Thymus (tissue), 11 donors: Measurements from ENCODE around the gene SLC38A6. TPM values are rescaled to one million over a fixed set of nuclear protein-coding genes. Genes with fewer than 3 reads are reported as not detected.
A peak's percentile ranks its signal among the peaks of the same experiment; 100 is the strongest.

Source experiments
- DNase-seq, 9 donors: peaks; one replicate each; pipeline ENCODE4 v3.0.0-alpha.2; 2013; ENCODE audit warnings: low spot score in 9 of 9, low read depth in 6 of 9, missing footprints in 1 of 9
- H3K27ac ChIP-seq, 2 donors: one replicate each; pipeline ENCODE4 v1.5.1; 2013; ENCODE audit warnings: control low read depth in 1 of 2, low read depth in 1 of 2, low read length in 1 of 2, mild to moderate bottlenecking in 1 of 2, moderate library complexity in 1 of 2
- H3K27me3 ChIP-seq, 2 donors: one replicate each; pipeline ENCODE4 v1.5.1; 2013; ENCODE audit warnings: low read length in 1 of 2; ENCODE audit not compliant: control insufficient read depth in 2 of 2, insufficient read depth in 1 of 2
- H3K36me3 ChIP-seq, 2 donors: one replicate each; pipeline ENCODE4 v1.5.1; 2013; ENCODE audit warnings: low read length in 1 of 2, mild to moderate bottlenecking in 1 of 2, moderate library complexity in 1 of 2; ENCODE audit not compliant: control insufficient read depth in 2 of 2, insufficient read depth in 2 of 2
- H3K4me1 ChIP-seq, 2 donors: one replicate each; pipeline ENCODE4 v1.5.1; 2013; ENCODE audit warnings: low read length in 2 of 2; ENCODE audit not compliant: control insufficient read depth in 2 of 2, insufficient read depth in 2 of 2
- H3K4me3 ChIP-seq, 2 donors: one replicate each; pipeline ENCODE4 v1.5.1; 2013; ENCODE audit warnings: low read length in 2 of 2, control low read depth in 1 of 2, mild to moderate bottlenecking in 1 of 2
- H3K9me3 ChIP-seq, 2 donors: one replicate each; pipeline ENCODE4 v1.5.1; 2013; ENCODE audit warnings: low read length in 1 of 2, mild to moderate bottlenecking in 1 of 2; ENCODE audit not compliant: control insufficient read depth in 2 of 2, insufficient read depth in 1 of 2
- WGBS: extraction: QIAGEN DNeasy Blood & Tissue Kit; methylation state at CpG from one replicate; pipeline ENCODE4 v1.1.7; 2013; 5-methylcytosine and 5-hydroxymethylcytosine counted together
- polyA plus RNA-seq: library from polyadenylated mRNA; stranded (reverse); fragments of 200-250 nt; gene quantifications from one replicate; pipeline ENCODE4 v1.2.3, GENCODE V29; 2013
- total RNA-seq: library from RNA; stranded (reverse); fragments of 120-200 nt; gene quantifications from one replicate; pipeline ENCODE4 v1.2.4, GENCODE V29; 2013
- donor health status: healthy.

Gene SLC38A6
- total and polyA plus RNA-seq, 2 donors = 10.1 to 27.0 TPM

DNA sequence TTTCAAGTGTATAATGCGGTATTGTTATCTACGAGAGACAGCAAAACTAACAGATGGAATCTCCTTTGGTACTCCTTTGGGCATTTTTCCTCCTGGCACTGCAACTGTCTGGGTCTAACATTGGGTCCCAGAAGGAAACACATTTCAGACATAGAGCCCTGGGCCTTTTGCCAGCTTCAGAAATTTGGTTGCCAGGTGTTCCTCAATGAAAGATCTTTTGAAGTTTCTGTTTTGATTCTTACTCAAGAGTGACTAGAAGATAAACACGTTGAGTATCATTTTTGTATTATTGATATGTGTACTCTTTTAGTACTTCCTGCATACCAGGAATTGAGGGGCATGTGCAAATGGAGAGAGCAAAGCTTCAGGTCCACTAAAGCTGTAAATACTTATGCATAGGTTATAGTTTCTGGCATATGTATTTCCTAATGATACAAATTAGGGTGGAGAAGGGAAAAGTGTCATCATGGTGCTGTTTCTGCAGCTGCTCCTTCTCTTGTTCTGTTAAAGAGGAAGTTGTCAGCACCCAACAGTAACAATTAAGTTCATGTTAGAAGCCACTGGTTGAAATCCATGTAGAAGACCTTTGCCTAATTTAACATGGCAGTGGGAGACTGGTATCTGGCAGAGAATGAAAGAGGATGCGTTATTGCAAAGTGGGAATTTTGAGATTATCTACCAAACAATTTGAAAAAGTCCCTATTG, 53.5 kb downstream of the SLC38A6 start:
- H3K27me3 ChIP-seq = no peaks in the 10 kb centered on the region
- H3K4me3 ChIP-seq = no peak overlapping the region
- no peaks in the 10 kb centered on the region for H3K36me3 ChIP-seq
- 61% methylated on average over 4 of the region's 4 CpGs for WGBS
- peaks cover 4 to 7% of the 10 kb centered on the region in 2 donors for H3K4me1 ChIP-seq
- H3K27ac ChIP-seq = peak overlapping the region; percentile 12 to 43
- DNase-seq = peak in 3 of 9 donors; percentile 0 to 20 (median 4)
- no peaks in the 10 kb centered on the region for H3K9me3 ChIP-seq

DNA sequence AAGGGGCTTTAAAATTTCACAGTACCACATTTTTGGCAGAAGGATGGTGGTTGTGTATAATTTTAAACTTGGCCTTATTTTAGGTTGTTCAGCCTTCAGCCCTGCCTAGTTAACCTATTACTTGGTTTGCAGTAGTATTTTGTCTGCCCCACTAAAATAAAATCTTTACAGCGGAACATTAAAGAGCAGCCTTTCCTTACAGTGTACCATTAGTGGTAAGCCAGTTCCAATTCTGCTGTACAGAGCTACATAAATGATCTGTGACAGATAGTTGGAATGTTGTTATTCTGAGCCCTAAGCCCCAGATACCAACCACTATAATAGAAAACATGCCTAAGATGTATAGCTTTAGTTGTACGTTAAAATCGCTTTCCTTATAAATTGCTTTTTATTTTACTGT, 56.2 kb downstream of the SLC38A6 start:
- H3K36me3 ChIP-seq = no peaks in the 10 kb centered on the region
- H3K27me3 ChIP-seq = no peaks in the 10 kb centered on the region
- WGBS = over 99% methylated on average over 3 of the region's 3 CpGs
- H3K9me3 ChIP-seq = no peaks in the 10 kb centered on the region
- H3K4me1 ChIP-seq = peaks cover 4 to 7% of the 10 kb centered on the region in 2 donors
- no peak overlapping the region for H3K27ac ChIP-seq
- no peak for DNase-seq
- no peak overlapping the region for H3K4me3 ChIP-seq

DNA sequence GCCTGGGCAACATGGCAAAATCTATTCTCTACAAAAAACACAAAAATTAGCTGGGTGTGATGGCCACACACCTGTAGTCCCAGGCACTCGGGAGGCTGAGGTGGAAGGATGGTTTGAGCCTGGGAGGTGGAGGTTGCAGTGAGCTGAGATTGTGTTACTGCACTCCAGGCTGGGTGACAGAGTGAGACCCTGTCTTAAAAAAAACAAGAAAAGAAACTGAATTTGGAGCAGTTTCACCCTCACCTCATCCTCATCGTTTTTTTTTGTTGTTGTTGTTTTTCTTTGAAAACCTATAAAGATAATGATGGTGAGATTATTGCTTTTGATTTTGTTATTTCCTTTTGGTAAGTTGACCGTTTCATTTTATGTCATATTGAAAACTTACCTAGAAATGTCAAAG, 60.7 kb downstream of the SLC38A6 start:
- no peaks in the 10 kb centered on the region for H3K9me3 ChIP-seq
- H3K36me3 ChIP-seq = no peaks in the 10 kb centered on the region
- no peak overlapping the region for H3K4me3 ChIP-seq
- no peaks in the 10 kb centered on the region for H3K27me3 ChIP-seq
- no peak overlapping the region for H3K27ac ChIP-seq
- no peaks in the 10 kb centered on the region for H3K4me1 ChIP-seq
- 95% methylated on average over 3 of the region's 3 CpGs for WGBS
- no peak for DNase-seq

DNA sequence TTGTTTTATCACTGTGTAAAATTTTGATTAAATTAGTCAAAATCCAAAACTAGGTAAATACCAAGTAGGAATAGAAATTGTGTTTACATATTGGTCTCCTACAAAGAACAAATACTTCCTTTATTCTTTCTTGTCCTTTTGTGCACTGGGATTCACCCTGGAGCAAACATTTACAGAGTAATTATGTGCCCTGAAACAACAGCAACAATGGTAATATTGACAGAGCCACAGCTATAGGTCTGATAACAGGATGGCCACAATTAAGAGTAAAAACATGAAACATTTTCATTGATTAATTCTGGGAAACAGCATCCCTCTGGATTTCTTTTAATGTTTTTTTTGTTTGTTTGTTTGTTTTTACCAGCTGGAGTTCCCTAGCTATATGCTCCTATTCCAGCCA, 61.2 kb downstream of the SLC38A6 start:
- H3K27ac ChIP-seq = no peak overlapping the region
- H3K27me3 ChIP-seq = no peaks in the 10 kb centered on the region
- no peaks in the 10 kb centered on the region for H3K36me3 ChIP-seq
- H3K9me3 ChIP-seq = no peaks in the 10 kb centered on the region
- no peak overlapping the region for H3K4me3 ChIP-seq
- no peak for DNase-seq
- H3K4me1 ChIP-seq = no peaks in the 10 kb centered on the region

DNA sequence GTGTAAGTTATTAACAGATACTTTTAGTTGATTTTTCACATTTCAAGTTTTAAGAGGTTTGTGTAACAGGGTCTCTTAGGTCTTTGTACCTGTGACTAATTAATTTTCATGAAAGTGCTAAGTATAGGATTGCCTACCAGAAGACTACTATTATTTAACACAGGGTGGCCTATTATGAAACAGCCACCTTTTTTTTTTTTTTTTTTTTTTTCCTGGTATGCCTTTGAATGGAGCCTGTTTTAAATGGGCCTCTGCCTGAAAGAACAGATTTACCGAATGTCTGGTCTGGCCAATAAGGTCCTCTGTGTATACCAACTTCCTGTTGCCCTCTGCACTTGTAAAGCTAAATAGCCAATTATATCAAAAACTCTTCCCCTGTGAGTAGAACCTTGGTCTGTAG, 62.5 kb downstream of the SLC38A6 start:
- Histone ChIP-seq H3K4me3 (no peak overlapping the region), H3K27me3 (no peaks in the 10 kb centered on the region), H3K27ac (no peak overlapping the region), H3K4me1 (no peaks in the 10 kb centered on the region), H3K9me3 (no peaks in the 10 kb centered on the region), H3K36me3 (no peaks in the 10 kb centered on the region)
- 96% methylated on average over 1 of the region's 1 CpG for WGBS
- DNase-seq = no peak

DNA sequence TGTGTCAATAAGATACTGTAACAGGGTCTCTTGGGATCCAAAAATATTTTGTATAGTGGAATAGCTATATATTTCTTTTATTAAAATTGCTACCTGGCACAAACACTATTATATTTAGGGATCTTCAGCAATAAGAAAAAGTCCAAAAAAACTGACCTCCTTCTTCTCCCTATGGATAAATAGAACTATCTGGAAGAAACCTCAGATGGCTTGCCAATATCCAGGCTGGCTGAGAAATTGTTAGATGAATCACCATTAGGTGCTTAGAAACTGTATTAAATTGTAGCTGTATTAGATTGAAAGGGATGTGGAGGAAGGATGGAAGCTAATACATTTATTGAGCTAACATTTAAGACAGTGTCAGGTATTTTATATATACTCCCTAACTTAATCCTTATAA, 66.0 kb downstream of the SLC38A6 start:
- Histone ChIP-seq H3K9me3 (no peaks in the 10 kb centered on the region), H3K4me3 (no peak overlapping the region), H3K4me1 (no peaks in the 10 kb centered on the region), H3K36me3 (no peaks in the 10 kb centered on the region), H3K27ac (no peak overlapping the region), H3K27me3 (no peaks in the 10 kb centered on the region)
- DNase-seq = no peak

DNA sequence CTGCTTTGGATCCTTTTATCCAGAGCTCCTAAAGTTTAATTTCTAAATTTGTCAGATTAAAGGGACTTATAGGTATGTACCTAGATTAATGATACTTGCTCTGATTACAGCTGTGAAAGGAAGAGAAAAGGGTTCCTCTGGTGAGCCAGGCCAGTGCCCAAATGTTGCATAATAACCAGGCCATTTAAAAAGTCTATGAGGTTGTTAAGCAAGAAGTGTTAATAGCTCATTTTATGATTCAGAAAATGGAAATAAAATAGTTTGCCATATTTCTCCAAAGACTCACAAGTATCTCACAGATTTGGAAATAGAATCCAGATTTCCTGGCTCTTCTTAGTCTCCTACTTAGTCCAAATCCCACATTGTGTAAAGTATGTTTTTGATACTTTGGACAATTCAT, 67.6 kb downstream of the SLC38A6 start:
- Histone ChIP-seq H3K4me1 (no peaks in the 10 kb centered on the region), H3K27ac (no peak overlapping the region), H3K4me3 (no peak overlapping the region), H3K36me3 (no peaks in the 10 kb centered on the region), H3K9me3 (no peaks in the 10 kb centered on the region), H3K27me3 (no peaks in the 10 kb centered on the region)
- no peak for DNase-seq

DNA sequence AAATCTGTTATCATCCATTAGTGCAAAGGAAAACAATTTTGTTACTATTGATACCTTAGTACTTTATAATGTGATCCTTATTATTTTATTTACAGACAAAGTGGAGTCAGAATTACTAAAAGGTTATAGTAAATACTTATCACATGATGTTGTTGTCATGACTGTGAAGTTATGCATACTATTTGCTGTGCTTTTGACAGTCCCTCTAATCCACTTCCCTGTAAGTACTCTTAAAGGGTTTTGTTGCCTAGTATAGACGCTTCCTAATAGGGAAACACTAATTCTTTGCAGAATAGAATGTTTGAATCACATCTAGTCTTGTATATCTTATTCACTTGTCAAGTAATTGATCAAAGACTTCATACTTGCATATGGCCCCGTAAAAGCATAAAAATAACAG, 69.4 kb downstream of the SLC38A6 start:
- 97% methylated on average over 2 of the region's 2 CpGs for WGBS
- H3K27ac ChIP-seq = no peak overlapping the region
- H3K9me3 ChIP-seq = no peaks in the 10 kb centered on the region
- no peaks in the 10 kb centered on the region for H3K36me3 ChIP-seq
- no peak for DNase-seq
- no peaks in the 10 kb centered on the region for H3K4me1 ChIP-seq
- H3K4me3 ChIP-seq = no peak overlapping the region
- H3K27me3 ChIP-seq = no peaks in the 10 kb centered on the region

DNA sequence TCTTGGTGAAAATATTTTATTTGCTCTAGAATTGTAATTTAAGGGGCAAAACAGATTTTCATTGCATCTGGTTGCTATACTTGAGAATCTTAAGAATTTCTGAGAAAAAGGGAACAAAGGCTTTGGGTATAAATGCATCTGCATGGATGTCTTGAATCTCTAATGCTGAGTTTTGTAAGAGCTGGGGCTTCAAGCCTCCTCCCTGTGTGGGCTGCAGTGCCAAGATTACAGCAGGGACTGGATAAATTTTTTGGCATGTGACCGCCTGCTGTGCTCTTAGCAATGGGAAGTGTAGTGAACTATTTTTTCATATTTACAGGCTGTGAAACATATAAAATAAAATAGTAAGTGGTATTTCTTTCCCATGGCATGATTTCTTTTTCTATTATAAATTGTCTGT, 70.0 kb downstream of the SLC38A6 start:
- Histone ChIP-seq H3K9me3 (no peaks in the 10 kb centered on the region), H3K27ac (no peak overlapping the region), H3K4me3 (no peak overlapping the region), H3K27me3 (no peaks in the 10 kb centered on the region), H3K36me3 (no peaks in the 10 kb centered on the region), H3K4me1 (no peaks in the 10 kb centered on the region)
- no peak for DNase-seq
- WGBS = 98% methylated on average over 1 of the region's 1 CpG

DNA sequence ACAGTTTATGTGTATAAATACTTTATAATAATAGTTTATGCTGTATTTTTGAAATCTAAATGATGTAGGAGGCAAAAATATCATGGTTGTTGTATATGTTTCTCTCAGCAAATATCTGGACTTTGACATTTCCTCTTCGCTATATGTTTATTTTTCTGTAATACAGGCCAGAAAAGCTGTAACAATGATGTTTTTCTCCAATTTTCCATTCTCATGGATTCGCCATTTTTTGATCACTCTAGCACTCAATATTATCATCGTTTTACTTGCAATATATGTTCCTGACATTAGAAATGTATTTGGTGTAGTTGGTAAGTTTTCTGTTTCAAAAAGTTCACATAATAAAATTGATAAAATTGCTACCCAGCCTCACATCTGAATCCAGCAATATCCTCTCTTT, 70.6 kb downstream of the SLC38A6 start:
- Histone ChIP-seq H3K36me3 (no peaks in the 10 kb centered on the region), H3K27ac (no peak overlapping the region), H3K27me3 (no peaks in the 10 kb centered on the region), H3K4me1 (no peaks in the 10 kb centered on the region), H3K4me3 (no peak overlapping the region), H3K9me3 (no peaks in the 10 kb centered on the region)
- no peak for DNase-seq
- 98% methylated on average over 3 of the region's 3 CpGs for WGBS
